WTC11 (cell line): Measurements from ENCODE around the gene HES4. TPM values are rescaled to one million over a fixed set of nuclear protein-coding genes. Genes with fewer than 3 reads are reported as not detected.

ENCODE experiments used
- ATAC-seq: fragments of 200-7000 bp; cut with Tn5 transposase; 2 replicates; pipeline ENCODE4 v1.10.0; 2021; ENCODE audit warnings: mild to moderate bottlenecking, moderate library complexity
- CTCF ChIA-PET: fragments of 300-600 bp; sonication (Branson Sonifier 250); formaldehyde crosslinking; loops from one replicate; lab custom pipeline; 2021; ENCODE audit warnings: antibody characterized with exemption; lab: Charles Lee
- POLR2A ChIA-PET: fragments of 350-600 bp; sonication (Branson Sonifier 250); formaldehyde crosslinking; loops from one replicate; lab custom pipeline; 2021; ENCODE audit warnings: antibody characterized with exemption; lab: Charles Lee
- DNase-seq: peaks from one replicate; pipeline ENCODE4 v3.0.0; 2021; ENCODE audit warnings: low spot score
- H3K27ac Mint-ChIP-seq: 2 replicates; pipeline ENCODE4 v1.8.0; 2021; ENCODE audit warnings: mixed read lengths
- H3K27me3 Mint-ChIP-seq: 2 replicates; pipeline ENCODE4 v1.8.0; 2021; ENCODE audit warnings: low read depth, mild to moderate bottlenecking, moderate library complexity, mixed read lengths
- H3K36me3 Mint-ChIP-seq: 2 replicates; pipeline ENCODE4 v1.8.0; 2021; ENCODE audit warnings: mixed read lengths
- H3K4me1 Mint-ChIP-seq: 2 replicates; pipeline ENCODE4 v1.8.0; 2022; ENCODE audit warnings: mixed read lengths
- H3K4me3 Mint-ChIP-seq: 2 replicates; pipeline ENCODE4 v1.8.0; 2021; ENCODE audit warnings: mild to moderate bottlenecking, moderate library complexity, mixed read lengths
- H3K9me3 Mint-ChIP-seq: 2 replicates; pipeline ENCODE4 v1.8.0; 2021; ENCODE audit warnings: mixed read lengths
- CREB1 ChIP-seq: sonication (generic); formaldehyde crosslinking; IDR thresholded peaks from 2 replicates; pipeline ENCODE4 v1.8.0; 2023; ENCODE audit warnings: mild to moderate bottlenecking, missing genetic modification reagents
- CREM ChIP-seq: sonication (generic); formaldehyde crosslinking; IDR thresholded peaks from 2 replicates; pipeline ENCODE4 v1.8.1; 2022; ENCODE audit warnings: mild to moderate bottlenecking, missing genetic modification reagents, moderate library complexity
- EMX1 ChIP-seq: fragments of 250-450 bp; sonication (Bioruptor Pico); IDR thresholded peaks from 2 replicates; pipeline ENCODE4 v1.8.0; 2021; ENCODE audit warnings: mild to moderate bottlenecking
- ETV6 ChIP-seq: sonication (generic); formaldehyde crosslinking; IDR thresholded peaks from 2 replicates; pipeline ENCODE4 v1.8.1; 2022; ENCODE audit warnings: mild to moderate bottlenecking, missing genetic modification reagents
- FOXK1 ChIP-seq: sonication (generic); formaldehyde crosslinking; IDR thresholded peaks from 2 replicates; pipeline ENCODE4 v1.8.0; 2022; ENCODE audit warnings: mild to moderate bottlenecking, moderate library complexity, missing genetic modification reagents
- FOXP1 ChIP-seq: sonication (generic); formaldehyde crosslinking; IDR thresholded peaks from 2 replicates; pipeline ENCODE4 v1.8.0; 2022; ENCODE audit warnings: missing genetic modification reagents, mild to moderate bottlenecking, moderate library complexity, borderline replicate concordance
- FOXP4 ChIP-seq: sonication (generic); formaldehyde crosslinking; IDR thresholded peaks from 2 replicates; pipeline ENCODE4 v1.8.0; 2022; ENCODE audit warnings: mild to moderate bottlenecking, missing genetic modification reagents
- GABPB1 ChIP-seq: sonication (generic); formaldehyde crosslinking; IDR thresholded peaks from 2 replicates; pipeline ENCODE4 v1.8.1; 2023; ENCODE audit warnings: mild to moderate bottlenecking, missing genetic modification reagents
- HMGXB4 ChIP-seq: sonication (generic); formaldehyde crosslinking; IDR thresholded peaks from 2 replicates; pipeline ENCODE4 v1.8.1; 2023; ENCODE audit warnings: mild to moderate bottlenecking, moderate library complexity, missing genetic modification reagents
- KAT7 ChIP-seq: sonication (generic); formaldehyde crosslinking; IDR thresholded peaks from 2 replicates; pipeline ENCODE4 v1.8.1; 2023; ENCODE audit warnings: missing genetic modification reagents, mild to moderate bottlenecking, borderline replicate concordance
- MAX ChIP-seq: sonication (generic); formaldehyde crosslinking; IDR thresholded peaks from 2 replicates; pipeline ENCODE4 v1.8.0; 2022; ENCODE audit warnings: mild to moderate bottlenecking, missing genetic modification reagents
- NFYB ChIP-seq: sonication (generic); formaldehyde crosslinking; conservative IDR thresholded peaks from 2 replicates; pipeline ENCODE4 v1.8.0; 2022; ENCODE audit warnings: low read depth, missing genetic modification reagents
- NR1H2 ChIP-seq: sonication (generic); formaldehyde crosslinking; IDR thresholded peaks from 2 replicates; pipeline ENCODE4 v1.9.0; 2021; ENCODE audit warnings: mild to moderate bottlenecking, moderate library complexity, missing genetic modification reagents
- SMAD4 ChIP-seq: sonication (generic); formaldehyde crosslinking; IDR thresholded peaks from 2 replicates; pipeline ENCODE4 v1.8.0; 2022; ENCODE audit warnings: mild to moderate bottlenecking, missing genetic modification reagents
- SP1 ChIP-seq: sonication (generic); formaldehyde crosslinking; conservative IDR thresholded peaks from 2 replicates; pipeline ENCODE4 v1.8.1; 2022; ENCODE audit warnings: missing genetic modification reagents
- TEAD4 ChIP-seq: sonication (generic); formaldehyde crosslinking; IDR thresholded peaks from 2 replicates; pipeline ENCODE4 v1.8.0; 2022; ENCODE audit warnings: mild to moderate bottlenecking, missing genetic modification reagents
- USF1 ChIP-seq: sonication (generic); formaldehyde crosslinking; IDR thresholded peaks from 2 replicates; pipeline ENCODE4 v1.8.0; 2022; ENCODE audit warnings: mild to moderate bottlenecking, missing genetic modification reagents
- ZNF121 ChIP-seq: sonication (generic); formaldehyde crosslinking; IDR thresholded peaks from 2 replicates; pipeline ENCODE4 v1.8.0; 2023; ENCODE audit warnings: missing genetic modification reagents
- ZNF263 ChIP-seq: sonication (generic); formaldehyde crosslinking; IDR thresholded peaks from 2 replicates; pipeline ENCODE4 v1.8.1; 2022; ENCODE audit warnings: low read depth, mild to moderate bottlenecking, moderate library complexity, missing genetic modification reagents
- total RNA-seq: library from RNA; stranded (reverse); gene quantifications from 3 replicates; pipeline ENCODE4 v1.2.3, GENCODE V29; 2021

The HES4 gene
- total RNA-seq, 1 experiment from 2014 or later = 4.5 TPM

GRCh38 chr1:967466-968343, 32.2 kb downstream of the HES4 start:
- Mint-ChIP-seq H3K9me3 (no peaks in the 10 kb centered on the region; the same call in 1 of the 2 replicates), H3K27ac (no peak overlapping the region), H3K4me1 (no peaks in the 10 kb centered on the region), H3K36me3 (0 out of 2 replicates have a peak, but pooled peaks cover 2% of the 10 kb centered on the region), H3K4me3 (no peak overlapping the region), H3K27me3 (peaks cover 40% of the 10 kb centered on the region)
- TF ChIP-seq CREM (CRISPR knock-in tag) (no peak), ETV6 (CRISPR knock-in tag) (no peak), SMAD4 (no peak), ZNF263 (CRISPR knock-in tag) (no peak), NFYB (CRISPR knock-in tag) (no peak), NR1H2 (CRISPR knock-in tag) (no peak), EMX1 (CRISPR knock-in tag) (no peak)
- ChIA-PET CTCF (interaction anchor here (0.8 to 2.3 kb wide), 10 partner anchors 8 to 324 kb away, joined by 3 to 21 read pairs (median 5); no protein-coding TSS in a partner anchor), POLR2A (interaction anchor here (0.7 to 1.2 kb wide), 2 partner anchors 72 to 94 kb away, joined by 3 to 4 read pairs; no protein-coding TSS in a partner anchor)
- ATAC-seq = no peak
- DNase-seq = no peak

- DNase-seq (peak; percentile 69), ATAC-seq (peak; percentile 46)
- ChIA-PET POLR2A (interaction anchor here (0.7 to 1.2 kb wide), 2 partner anchors 73 to 95 kb away, joined by 3 to 4 read pairs; no protein-coding TSS in a partner anchor), CTCF (interaction anchor here (0.8 to 2.3 kb wide), 14 partner anchors 9 to 325 kb away, joined by 3 to 21 read pairs (median 5); partner anchors contain the start of gene PERM1)
- 0 out of 2 replicates have a peak, but pooled peaks cover 2% of the 10 kb centered on the region for H3K36me3 Mint-ChIP-seq
- TF ChIP-seq HMGXB4 (CRISPR knock-in tag) (peak; percentile 26; the same call in 1 of the 2 replicates), CREB1 (CRISPR knock-in tag) (no peak), FOXK1 (CRISPR knock-in tag) (peak; percentile 58; the same call in 1 of the 2 replicates), ZNF121 (no peak), FOXP4 (CRISPR knock-in tag) (0 out of 2 replicates have a peak, but pooled peaks have one; percentile 23), KAT7 (no peak), TEAD4 (CRISPR knock-in tag) (no peak), GABPB1 (CRISPR knock-in tag) (peak; percentile 55), SP1 (peak; percentile 51; the same call in 1 of the 2 replicates), USF1 (CRISPR knock-in tag) (0 out of 2 replicates have a peak, but pooled peaks have one; percentile 28), ETV6 (CRISPR knock-in tag) (0 out of 2 replicates have a peak, but pooled peaks have one; percentile 55), MAX (peak; percentile 62; the same call in 1 of the 2 replicates), FOXP1 (CRISPR knock-in tag) (0 out of 2 replicates have a peak, but pooled peaks have one; percentile 13)
- H3K27ac Mint-ChIP-seq = no peak overlapping the region
- no peaks in the 10 kb centered on the region for H3K4me1 Mint-ChIP-seq
- H3K27me3 Mint-ChIP-seq = peaks cover 40% of the 10 kb centered on the region
- H3K4me3 Mint-ChIP-seq = peak overlapping the region; percentile 62
- no peaks in the 10 kb centered on the region; the same call in 1 of the 2 replicates for H3K9me3 Mint-ChIP-seq
These were observed 33.1 kb downstream of the HES4 start for GRCh38 chr1:966704-967300.
